ENCODE measurements around the gene FOXL3. TPM values are rescaled to one million over a fixed set of nuclear protein-coding genes. Genes with fewer than 3 reads are reported as not detected.

The FOXL3 gene
- total and polyA plus RNA-seq, 2 donors (not counting 1 experiment from before 2014, with no cell fraction given): not detected

DNA sequence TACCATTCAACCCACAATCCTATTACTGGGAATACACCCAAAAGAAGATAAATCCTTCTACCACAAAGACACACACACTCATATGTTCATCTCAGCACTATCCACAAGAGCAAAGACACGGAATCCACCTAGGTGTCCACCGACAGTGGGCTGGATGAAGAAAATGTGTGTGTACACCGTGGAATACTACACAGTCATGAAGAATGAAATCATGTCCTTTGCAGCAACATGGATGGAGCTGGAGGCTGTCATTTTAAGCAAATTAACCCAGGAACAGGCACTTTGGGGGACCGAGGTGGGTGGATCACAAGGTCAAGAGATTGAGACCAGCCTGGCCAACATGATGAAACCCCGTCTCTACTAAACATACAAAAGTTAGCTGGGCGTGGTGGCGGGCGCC is 8.3 kb upstream of the FOXL3 start:
- ATAC-seq (ENCODE audit: low read depth): no peak
- no peak for DNase-seq
- no peak overlapping the region for H3K27ac ChIP-seq (ENCODE audit: low read length in 2 of 2)
- intact Hi-C loops (cut with micrococcal nuclease): no loop called here
- H3K4me3 ChIP-seq (ENCODE audit: control extremely low read depth in 1 of 5, extremely low read depth in 1 of 5, insufficient read depth in 1 of 5, low read depth in 2 of 5, low read length in 4 of 5): no peak overlapping the region
- WGBS (ENCODE audit: insufficient coverage): 90% methylated on average over 2 of the region's 8 CpGs
- Mint-ChIP-seq H3K9me3 (ENCODE audit: insufficient read depth) (peaks cover 4% of the 10 kb centered on the region), H3K27me3 (peaks cover 18% of the 10 kb centered on the region), H3K4me1 (no peaks in the 10 kb centered on the region), H3K27ac (no peak overlapping the region), H3K4me3 (no peak overlapping the region)
- TF ChIP-seq EZH2 (IDR thresholded peaks at IDR 0.05; ENCODE audit: borderline replicate concordance, insufficient read depth, low read depth, low read length, poor library complexity, severe bottlenecking): no peak
- TF ChIP-seq, protein P1, sequence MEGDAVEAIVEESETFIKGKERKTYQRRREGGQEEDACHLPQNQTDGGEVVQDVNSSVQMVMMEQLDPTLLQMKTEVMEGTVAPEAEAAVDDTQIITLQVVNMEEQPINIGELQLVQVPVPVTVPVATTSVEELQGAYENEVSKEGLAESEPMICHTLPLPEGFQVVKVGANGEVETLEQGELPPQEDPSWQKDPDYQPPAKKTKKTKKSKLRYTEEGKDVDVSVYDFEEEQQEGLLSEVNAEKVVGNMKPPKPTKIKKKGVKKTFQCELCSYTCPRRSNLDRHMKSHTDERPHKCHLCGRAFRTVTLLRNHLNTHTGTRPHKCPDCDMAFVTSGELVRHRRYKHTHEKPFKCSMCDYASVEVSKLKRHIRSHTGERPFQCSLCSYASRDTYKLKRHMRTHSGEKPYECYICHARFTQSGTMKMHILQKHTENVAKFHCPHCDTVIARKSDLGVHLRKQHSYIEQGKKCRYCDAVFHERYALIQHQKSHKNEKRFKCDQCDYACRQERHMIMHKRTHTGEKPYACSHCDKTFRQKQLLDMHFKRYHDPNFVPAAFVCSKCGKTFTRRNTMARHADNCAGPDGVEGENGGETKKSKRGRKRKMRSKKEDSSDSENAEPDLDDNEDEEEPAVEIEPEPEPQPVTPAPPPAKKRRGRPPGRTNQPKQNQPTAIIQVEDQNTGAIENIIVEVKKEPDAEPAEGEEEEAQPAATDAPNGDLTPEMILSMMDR (IDR thresholded peaks at IDR 0.05): no peak
- CTCF ChIA-PET: no interaction called here
- no peak overlapping the region for H3K9ac ChIP-seq (ENCODE audit: low read length)
- no peak overlapping the region for H2AFZ ChIP-seq (ENCODE audit: insufficient read depth, low read depth, low read length, poor library complexity, severe bottlenecking)
- H3K4me1 ChIP-seq (ENCODE audit: control insufficient read depth in 2 of 2, insufficient read depth in 2 of 2, low read length in 2 of 2): no peaks in the 10 kb centered on the region
- H3K27me3 ChIP-seq (replicated peaks in 1 of 4; ENCODE audit: control extremely low read depth in 1 of 4, control insufficient read depth in 3 of 4, insufficient read depth in 4 of 4, low read length in 3 of 4): peaks cover 0 to 6% (median 0%) of the 10 kb centered on the region in 4 experiments
- no peak overlapping the region for H3K4me2 ChIP-seq (replicated peaks; ENCODE audit: low read depth, low read length, poor library complexity, severe bottlenecking)
- H3K9me3 ChIP-seq (ENCODE audit: control extremely low read depth in 1 of 3, control insufficient read depth in 2 of 3, insufficient read depth in 1 of 3, low read length in 2 of 3): peaks cover 0 to 21% (median 0%) of the 10 kb centered on the region in 3 donors
- H4K20me1 ChIP-seq (ENCODE audit: control insufficient read depth, insufficient read depth, low read length, poor library complexity, severe bottlenecking): no peaks in the 10 kb centered on the region
- H3K79me2 ChIP-seq (ENCODE audit: control insufficient read depth, insufficient read depth, low read length): no peaks in the 10 kb centered on the region
- no peaks in the 10 kb centered on the region for H3K36me3 ChIP-seq (replicated peaks in 1 of 2; ENCODE audit: control extremely low read depth in 1 of 2, control insufficient read depth in 1 of 2, extremely low read depth in 1 of 2, insufficient read depth in 2 of 2, low read length in 1 of 2)
- POLR2A ChIA-PET: no interaction called here

DNA sequence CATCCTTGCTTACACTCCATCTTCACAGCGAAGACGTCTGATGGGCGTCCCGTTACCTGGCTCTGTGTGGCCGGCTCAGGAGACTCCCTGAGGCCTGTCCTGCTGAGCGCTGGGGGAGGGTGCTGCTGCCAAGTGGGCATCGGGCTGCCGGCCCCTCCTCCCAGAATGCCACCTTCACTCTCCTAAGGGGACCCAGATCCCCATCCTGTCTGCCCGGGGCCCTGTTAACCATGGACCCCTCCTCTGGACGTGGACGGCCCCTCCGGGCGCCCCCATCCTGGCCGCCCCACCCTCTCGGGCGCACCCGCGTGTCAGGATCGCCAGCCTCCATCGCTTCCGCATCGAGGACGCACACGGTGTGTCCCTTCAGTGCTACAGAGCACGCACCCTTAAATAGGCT is 7.3 kb upstream of the FOXL3 start:
- H3K27ac ChIP-seq (ENCODE audit: low read length in 2 of 2): no peak overlapping the region
- H3K27ac Mint-ChIP-seq: no peak overlapping the region
- H3K79me2 ChIP-seq (ENCODE audit: control insufficient read depth, insufficient read depth, low read length): no peaks in the 10 kb centered on the region
- TF ChIP-seq, protein P1 (IDR thresholded peaks at IDR 0.05): no peak
- no peak for TF ChIP-seq EZH2 (IDR thresholded peaks at IDR 0.05; ENCODE audit: borderline replicate concordance, insufficient read depth, low read depth, low read length, poor library complexity, severe bottlenecking)
- H3K4me1 Mint-ChIP-seq: no peaks in the 10 kb centered on the region
- H2AFZ ChIP-seq (ENCODE audit: insufficient read depth, low read depth, low read length, poor library complexity, severe bottlenecking): no peak overlapping the region
- H3K4me3 ChIP-seq (ENCODE audit: control extremely low read depth in 1 of 5, extremely low read depth in 1 of 5, insufficient read depth in 1 of 5, low read depth in 2 of 5, low read length in 4 of 5): no peak overlapping the region
- no peaks in the 10 kb centered on the region for H3K9me3 Mint-ChIP-seq (ENCODE audit: insufficient read depth)
- no peaks in the 10 kb centered on the region for H3K4me1 ChIP-seq (ENCODE audit: control insufficient read depth in 2 of 2, insufficient read depth in 2 of 2, low read length in 2 of 2)
- intact Hi-C loops (cut with micrococcal nuclease): no loop called here
- ATAC-seq (ENCODE audit: low read depth): no peak
- peaks cover 15% of the 10 kb centered on the region for H3K27me3 Mint-ChIP-seq
- no peak overlapping the region for H3K4me3 Mint-ChIP-seq
- peaks cover 0 to 16% (median 0%) of the 10 kb centered on the region in 3 donors for H3K9me3 ChIP-seq (ENCODE audit: control extremely low read depth in 1 of 3, control insufficient read depth in 2 of 3, insufficient read depth in 1 of 3, low read length in 2 of 3)
- POLR2A ChIA-PET: no interaction called here
- WGBS (ENCODE audit: insufficient coverage): 95% methylated on average over 23 of the region's 25 CpGs
- no peak overlapping the region for H3K9ac ChIP-seq (ENCODE audit: low read length)
- H3K36me3 ChIP-seq (replicated peaks in 1 of 2; ENCODE audit: control extremely low read depth in 1 of 2, control insufficient read depth in 1 of 2, extremely low read depth in 1 of 2, insufficient read depth in 2 of 2, low read length in 1 of 2): no peaks in the 10 kb centered on the region
- no peaks in the 10 kb centered on the region for H4K20me1 ChIP-seq (ENCODE audit: control insufficient read depth, insufficient read depth, low read length, poor library complexity, severe bottlenecking)
- H3K4me2 ChIP-seq (replicated peaks; ENCODE audit: low read depth, low read length, poor library complexity, severe bottlenecking): no peak overlapping the region
- CTCF ChIA-PET: no interaction called here
- DNase-seq: no peak
- peaks cover 0 to 5% (median 0%) of the 10 kb centered on the region in 4 experiments for H3K27me3 ChIP-seq (replicated peaks in 1 of 4; ENCODE audit: control extremely low read depth in 1 of 4, control insufficient read depth in 3 of 4, insufficient read depth in 4 of 4, low read length in 3 of 4)
